Stomach (tissue), 19 donors: ENCODE results near the gene CRABP1. TPM values are rescaled to one million over a fixed set of nuclear protein-coding genes. Genes with fewer than 3 reads are reported as not detected.

ENCODE experiments used
- DNase-seq, 2 donors: peaks; one replicate each; pipeline versions ENCODE4 v3.0.0 to v3.0.0-alpha.2; 2013 to 2019
- H3K27ac ChIP-seq, 5 donors: fragments of 200-600 bp in 4 of 5; sonication (generic) in 4 of 5; one replicate each; pipeline ENCODE4 v1.5.1; 2013 to 2019; ENCODE audit warnings: mild to moderate bottlenecking in 1 of 5, moderate library complexity in 1 of 5
- H3K27me3 ChIP-seq, 3 donors: fragments of 200-600 bp; sonication (generic); one replicate each; pipeline ENCODE4 v1.5.1; 2017 to 2019; ENCODE audit warnings: mixed run types in 1 of 3
- H3K36me3 ChIP-seq, 4 donors: fragments of 200-600 bp; sonication (generic); 1 replicate in 3 of 4; 2 replicates in 1 of 4; pipeline ENCODE4 v1.5.1; 2016 to 2019
- H3K4me1 ChIP-seq, 4 donors: fragments of 200-600 bp; sonication (generic); one replicate each; pipeline ENCODE4 v1.5.1; 2016 to 2019
- H3K4me3 ChIP-seq, 4 donors: fragments of 200-600 bp; sonication (generic) in 3 of 4; one replicate each; pipeline ENCODE4 v1.5.1; 2016 to 2019; ENCODE audit warnings: mild to moderate bottlenecking in 1 of 4
- H3K9me3 ChIP-seq, 4 donors: fragments of 200-600 bp; sonication (generic); one replicate each; pipeline ENCODE4 v1.5.1; 2016 to 2019
- CTCF ChIP-seq, 7 experiments: fragments of 450-650 bp in 4 of 7; fragments of 200-600 bp in 3 of 7; sonication (generic) in 3 of 7; IDR thresholded peaks; one replicate each; pipeline ENCODE4 v1.5.1; 2016 to 2019; ENCODE audit warnings: antibody characterized with exemption in 7 of 7, control low read depth in 2 of 7, mild to moderate bottlenecking in 1 of 7
- EP300 ChIP-seq: sonication (generic); formaldehyde crosslinking; IDR thresholded peaks from one replicate; pipeline ENCODE4 v1.6.1; 2017; ENCODE audit warnings: antibody characterized with exemption
- POLR2A ChIP-seq, 4 donors: fragments of 450-650 bp; IDR thresholded peaks; one replicate each; pipeline ENCODE4 v1.6.1; 2016; ENCODE audit warnings: antibody characterized with exemption in 4 of 4, control low read depth in 2 of 4, mild to moderate bottlenecking in 1 of 4, moderate library complexity in 1 of 4
- POLR2AphosphoS5 ChIP-seq, 3 donors: sonication (generic); formaldehyde crosslinking; IDR thresholded peaks; one replicate each; pipeline ENCODE4 v1.6.1; 2016; ENCODE audit warnings: antibody characterized with exemption in 3 of 3
- WGBS, 5 donors: extraction: QIAGEN DNeasy Blood & Tissue Kit in 3 of 5; methylation state at CpG; one replicate each; pipeline versions ENCODE4 v1.1.5 to v1.1.7; 2013 to 2018; 5-methylcytosine and 5-hydroxymethylcytosine counted together
- intact Hi-C: fragments of 100-400 bp; cut with DNase I; formaldehyde crosslinking; loops from one replicate; pipeline ENCODE4 v1.15.1; 2023; ENCODE audit warnings: low total_unique reads
- long read RNA-seq, 10 donors: transcript quantifications; one replicate each; lab custom pipeline, GENCODE V29; 2026
- polyA plus RNA-seq, 3 donors: library from polyadenylated mRNA; stranded (reverse); fragments of 200-250 nt; gene quantifications; one replicate each; pipeline ENCODE4 v1.2.3, GENCODE V29; 2013
- total RNA-seq, 5 donors: library from RNA; depleted of rRNA; stranded (reverse); fragments of >200 nt; gene quantifications; one replicate each; pipeline versions ENCODE4 v1.1.0 to v1.2.3, GENCODE V29; 2014 to 2016
- donor health status: healthy with polysubstance abuse.
- donor health status: Bipolar disorder and iron deficiency.
- donor health status: healthy.

CRABP1 gene
- 1 to 10 TPM in 1 of 5 donors, not detected in 4; 2.8 TPM for total RNA-seq
- polyA plus RNA-seq, result 1 to 10 TPM in 1 of 3 donors, under 1 TPM in 1, not detected in 1; 0.62 to 4.9 TPM
- long read RNA-seq, donor 1, transcript CRABP1-201 (4 exons, 772 nt), result major isoform, 10 of 12 reads
- long read RNA-seq, donor 1, partial matches to known transcripts, result 0 of 12 reads
- long read RNA-seq, donor 1, other reads (novel, unspliced or antisense), result 0 of 12 reads
- long read RNA-seq, donor 2, transcript CRABP1-201 (4 exons, 772 nt), result major isoform, 31 of 33 reads
- long read RNA-seq, donor 2, partial matches to known transcripts, result 0 of 33 reads
- long read RNA-seq, donor 2, other reads (novel, unspliced or antisense), result 0 of 33 reads
- long read RNA-seq, donor 3, transcript CRABP1-201 (4 exons, 772 nt), result major isoform, 12 of 15 reads
- long read RNA-seq, donor 3, partial matches to known transcripts, result 0 of 15 reads
- long read RNA-seq, donor 3, other reads (novel, unspliced or antisense), result 0 of 15 reads
- long read RNA-seq, donor 4, transcript CRABP1-201 (4 exons, 772 nt), result major isoform, 6 of 8 reads
- long read RNA-seq, donor 4, partial matches to known transcripts, result 0 of 8 reads
- long read RNA-seq, donor 4, other reads (novel, unspliced or antisense), result 0 of 8 reads
- long read RNA-seq, donor 5, transcript CRABP1-201 (4 exons, 772 nt), result major isoform, 44 of 47 reads
- long read RNA-seq, donor 5, partial matches to known transcripts, result 0 of 47 reads
- long read RNA-seq, donor 5, other reads (novel, unspliced or antisense), result 0 of 47 reads
- long read RNA-seq, donor 6, transcript CRABP1-201 (4 exons, 772 nt), result major isoform, 65 of 76 reads
- long read RNA-seq, donor 6, partial matches to known transcripts, result 9 of 76 reads
- long read RNA-seq, donor 6, other reads (novel, unspliced or antisense), result 0 of 76 reads
- long read RNA-seq, donor 7, transcript CRABP1-201 (4 exons, 772 nt), result major isoform, 42 of 46 reads
- long read RNA-seq, donor 7, partial matches to known transcripts, result 0 of 46 reads
- long read RNA-seq, donor 7, other reads (novel, unspliced or antisense), result 0 of 46 reads
- long read RNA-seq, donor 8, transcript CRABP1-201 (4 exons, 772 nt), result major isoform, 38 of 40 reads
- long read RNA-seq, donor 8, partial matches to known transcripts, result 0 of 40 reads
- long read RNA-seq, donor 8, other reads (novel, unspliced or antisense), result 0 of 40 reads
- long read RNA-seq, donor 9, transcript CRABP1-203 (1 exons, 401 nt), result minor isoform, 13 of 65 reads
- long read RNA-seq, donor 9, transcript CRABP1-201 (4 exons, 772 nt), result major isoform, 52 of 65 reads
- long read RNA-seq, donor 9, partial matches to known transcripts, result 0 of 65 reads
- long read RNA-seq, donor 9, other reads (novel, unspliced or antisense), result 0 of 65 reads
- long read RNA-seq, donor 10, transcript CRABP1-201 (4 exons, 772 nt), result major isoform, 6 of 6 reads
- long read RNA-seq, donor 10, partial matches to known transcripts, result 0 of 6 reads
- long read RNA-seq, donor 10, other reads (novel, unspliced or antisense), result 0 of 6 reads

- no peak within 1 kb of the TSS for H3K27ac ChIP-seq
- peaks cover 18 to 87% (median 50%) of the 10 kb centered on the region in 3 donors for H3K27me3 ChIP-seq
- no peaks in the 10 kb centered on the region for H3K36me3 ChIP-seq
- no peaks in the 10 kb centered on the region for H3K9me3 ChIP-seq
- peak in 1 of 2 donors; percentile 52 for DNase-seq
- H3K4me1 ChIP-seq, result peaks cover 6 to 21% (median 18%) of the 10 kb centered on the region in 4 donors
- TF ChIP-seq POLR2A (IDR thresholded peaks at IDR 0.05) (no peak), EP300 (no peak), CTCF (IDR thresholded peaks at IDR 0.05) (no peak), POLR2AphosphoS5 (IDR thresholded peaks at IDR 0.05) (no peak)
- peak within 1 kb of the TSS in 1 of 4 donors; percentile 24 for H3K4me3 ChIP-seq
- 2 to 3% (median 2%) methylated on average over 47 to 67 of the region's 67 CpGs for WGBS, 5 donors
- intact Hi-C loops, result no loop called here
Observed at GRCh38 chr15:78340231-78341056, at the start of gene CRABP1. Gene CRABP1 (plus strand): TSS chr15:78340353. CDS start chr15:78340429, 76 bp downstream.

DNA sequence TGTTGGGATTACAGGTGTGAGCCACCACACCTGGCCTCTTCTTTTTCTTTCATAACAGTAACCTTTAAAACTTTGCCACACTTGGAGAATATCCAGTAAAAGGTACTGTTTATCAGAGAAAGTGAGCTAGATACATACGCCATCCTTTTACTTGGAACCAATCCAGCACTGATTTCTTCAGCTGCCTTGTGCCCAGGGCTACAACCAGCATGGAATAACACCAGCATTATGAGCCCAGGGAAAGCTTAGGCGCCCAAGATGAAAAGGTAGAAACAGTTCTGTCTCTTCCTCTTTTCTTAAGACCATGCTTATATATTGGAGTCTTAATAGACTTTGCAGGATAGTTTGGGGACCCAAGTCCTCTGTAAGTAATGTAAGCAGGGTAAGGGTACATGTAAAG is 49.1 kb upstream of the CRABP1 start:
- Histone ChIP-seq H3K9me3 (no peaks in the 10 kb centered on the region), H3K27me3 (no peaks in the 10 kb centered on the region), H3K4me1 (peaks cover 5 to 21% (median 15%) of the 10 kb centered on the region in 4 donors), H3K36me3 (peaks cover 37 to 95% (median 75%) of the 10 kb centered on the region in 4 donors), H3K4me3 (no peak overlapping the region), H3K27ac (no peak overlapping the region)
- 43 to 75% (median 61%) methylated on average over 2 of the region's 2 CpGs for WGBS, 5 donors
- intact Hi-C loops, result no loop called here
- TF ChIP-seq CTCF (IDR thresholded peaks at IDR 0.05) (no peak), EP300 (no peak), POLR2AphosphoS5 (IDR thresholded peaks at IDR 0.05) (no peak), POLR2A (IDR thresholded peaks at IDR 0.05) (no peak)
- DNase-seq, result no peak

- DNase-seq, result peak; percentile 42 to 67
- intact Hi-C loops, result no loop called here
- Histone ChIP-seq H3K4me3 (no peak overlapping the region), H3K36me3 (peaks cover 36 to 89% (median 69%) of the 10 kb centered on the region in 4 donors), H3K27me3 (no peaks in the 10 kb centered on the region), H3K27ac (no peak overlapping the region), H3K9me3 (no peaks in the 10 kb centered on the region), H3K4me1 (peaks cover 5 to 24% (median 15%) of the 10 kb centered on the region in 4 donors)
- TF ChIP-seq POLR2AphosphoS5 (IDR thresholded peaks at IDR 0.05) (peak in 1 of 3 donors; percentile 6), EP300 (no peak)
- WGBS, 5 donors, result 88 to 98% (median 97%) methylated on average over 2 of the region's 2 CpGs
Observed at GRCh38 chr15:78291698-78292097, 48.5 kb upstream of the CRABP1 start.

GRCh38 chr15:78292219-78292618 is 47.9 kb upstream of the CRABP1 start:
- Histone ChIP-seq H3K4me3 (no peak overlapping the region), H3K27me3 (no peaks in the 10 kb centered on the region), H3K27ac (no peak overlapping the region), H3K36me3 (peaks cover 35 to 84% (median 64%) of the 10 kb centered on the region in 4 donors), H3K9me3 (no peaks in the 10 kb centered on the region), H3K4me1 (peaks cover 5 to 29% (median 15%) of the 10 kb centered on the region in 4 donors)
- 50 to 95% (median 92%) methylated on average over 1 of the region's 1 CpG for WGBS, 5 donors
- TF ChIP-seq POLR2AphosphoS5 (IDR thresholded peaks at IDR 0.05) (no peak), EP300 (no peak), CTCF (IDR thresholded peaks at IDR 0.05) (no peak), POLR2A (IDR thresholded peaks at IDR 0.05) (no peak)
- intact Hi-C loops, result no loop called here
- DNase-seq, result no peak
